HUES48 (cell line): ENCODE measurements around the gene TFEB.

ENCODE experiments used
- H3K27ac ChIP-seq: one replicate; pipeline ENCODE4 v1.7.0; 2013; ENCODE audit warnings: low read depth, low read length, inconsistent platforms
- H3K27me3 ChIP-seq: 2 replicates; pipeline ENCODE4 v1.6.1; 2013; ENCODE audit warnings: mild to moderate bottlenecking, low read length; ENCODE audit not compliant: control insufficient read depth, insufficient read depth
- H3K36me3 ChIP-seq: 2 replicates; pipeline ENCODE4 v1.6.1; 2013; ENCODE audit warnings: low read length; ENCODE audit not compliant: control insufficient read depth, insufficient read depth
- H3K4me1 ChIP-seq: 2 replicates; pipeline ENCODE4 v1.6.1; 2013; ENCODE audit warnings: mild to moderate bottlenecking, low read length; ENCODE audit not compliant: control insufficient read depth, insufficient read depth
- H3K4me3 ChIP-seq: 2 replicates; pipeline ENCODE4 v1.5.1; 2013; ENCODE audit warnings: mild to moderate bottlenecking, low read depth, low read length
- H3K9ac ChIP-seq: 2 replicates; pipeline ENCODE4 v1.6.1; 2013; ENCODE audit warnings: mild to moderate bottlenecking, low read depth, low read length, moderate library complexity
- H3K9me3 ChIP-seq: 2 replicates; pipeline ENCODE4 v1.6.1; 2013; ENCODE audit warnings: low read length; ENCODE audit not compliant: control insufficient read depth, insufficient read depth

Gene TFEB

GRCh38 chr6:41747256-41748101 lies 12.1 kb upstream of the TFEB start, which contains the start of gene PGC:
Gene PGC, minus strand, starts transcription at chr6:41747397. Its CDS starts 63 bp downstream, at chr6:41747334.
- H3K27me3 ChIP-seq: no peaks in the 10 kb centered on the region

DNA sequence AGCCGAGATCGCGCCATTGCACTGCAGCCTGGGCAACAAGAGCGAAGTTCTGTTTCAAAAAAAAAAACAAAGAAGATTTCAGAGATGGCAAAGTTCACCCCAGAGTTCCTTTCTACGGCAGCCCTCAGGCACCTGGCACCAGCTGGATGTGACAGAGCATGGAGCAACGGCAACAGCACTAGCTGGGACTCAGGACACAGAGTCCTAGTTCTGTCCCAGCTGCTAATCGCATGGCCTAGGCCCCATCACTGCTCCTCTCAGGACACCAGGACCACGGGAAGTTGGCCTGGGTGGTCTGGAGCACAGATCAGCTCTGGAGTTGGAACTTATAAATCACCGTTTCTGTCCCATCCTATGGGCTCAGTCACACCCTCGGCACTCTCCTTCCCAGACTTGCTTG lies 10.7 kb upstream of the TFEB start:
- Histone ChIP-seq H3K9me3 (no peaks in the 10 kb centered on the region), H3K27me3 (no peaks in the 10 kb centered on the region), H3K36me3 (no peaks in the 10 kb centered on the region), H3K27ac (no peak overlapping the region), H3K4me1 (no peaks in the 10 kb centered on the region), H3K9ac (no peak overlapping the region), H3K4me3 (no peak overlapping the region)

More at GRCh38 chr6:41747256-41748101, 12.1 kb upstream of the TFEB start, which contains the start of gene PGC:
- no peak within 1 kb of the TSS for H3K27ac ChIP-seq
- no peak within 1 kb of the TSS for H3K9ac ChIP-seq
- no peaks in the 10 kb centered on the region for H3K9me3 ChIP-seq
- no peak within 1 kb of the TSS for H3K4me3 ChIP-seq
- no peaks in the 10 kb centered on the region for H3K4me1 ChIP-seq
- no peaks in the 10 kb centered on the region for H3K36me3 ChIP-seq

- no peaks in the 10 kb centered on the region for H3K4me1 ChIP-seq
- H3K27ac ChIP-seq: no peak overlapping the region
- H3K4me3 ChIP-seq: no peak overlapping the region
- H3K27me3 ChIP-seq: no peaks in the 10 kb centered on the region
- H3K36me3 ChIP-seq: no peaks in the 10 kb centered on the region
- no peaks in the 10 kb centered on the region for H3K9me3 ChIP-seq
- no peak overlapping the region for H3K9ac ChIP-seq
Observed at GRCh38 chr6:41744236-41744787, 8.9 kb upstream of the TFEB start.

DNA sequence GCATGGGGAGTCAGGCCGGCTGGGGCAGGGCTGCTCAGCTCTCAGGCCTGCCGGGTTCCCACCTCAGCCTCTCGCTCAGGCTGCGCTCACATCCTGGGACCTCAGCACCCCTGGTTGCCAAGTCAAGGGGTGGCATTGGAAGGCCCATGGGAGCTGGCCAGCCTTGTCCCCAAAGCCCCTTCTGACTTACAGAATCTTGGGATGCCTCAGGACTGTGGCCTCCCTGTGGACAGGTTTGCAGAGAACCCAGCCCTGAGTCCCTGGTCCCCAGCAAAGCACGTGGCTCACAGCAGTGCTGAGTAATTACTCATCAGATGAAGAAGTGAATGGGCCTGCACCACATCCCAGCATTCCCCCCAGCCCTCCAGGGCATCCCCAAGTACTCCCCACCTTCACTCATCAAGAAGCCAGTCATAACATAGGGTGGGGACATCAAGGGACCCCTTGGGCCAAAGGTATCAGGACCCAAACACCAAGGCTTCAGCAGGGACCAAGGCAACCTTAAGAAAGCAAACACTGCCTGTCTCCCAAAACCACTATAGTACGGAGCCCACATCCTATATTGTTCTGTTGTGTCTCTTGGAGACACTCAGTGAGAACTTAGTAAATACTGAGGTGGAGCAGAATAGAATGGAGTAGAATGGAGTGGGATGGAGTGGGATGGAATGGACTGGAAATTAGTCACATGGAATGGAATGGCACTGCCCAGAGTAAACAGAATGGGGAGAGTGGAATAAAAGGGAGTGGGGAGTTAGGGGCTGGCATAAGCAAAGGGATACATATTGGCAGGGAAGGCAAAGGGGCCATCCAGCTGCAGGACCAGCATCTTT lies 8.2 kb upstream of the TFEB start:
- Histone ChIP-seq H3K9me3 (no peaks in the 10 kb centered on the region), H3K9ac (no peak overlapping the region), H3K4me3 (no peak overlapping the region), H3K27me3 (no peaks in the 10 kb centered on the region), H3K27ac (no peak overlapping the region), H3K36me3 (no peaks in the 10 kb centered on the region), H3K4me1 (no peaks in the 10 kb centered on the region)

GRCh38 chr6:41741625-41742490 lies 6.5 kb upstream of the TFEB start:
- H3K9ac ChIP-seq: no peak overlapping the region
- no peaks in the 10 kb centered on the region for H3K4me1 ChIP-seq
- no peaks in the 10 kb centered on the region for H3K9me3 ChIP-seq
- H3K27me3 ChIP-seq: no peaks in the 10 kb centered on the region
- H3K36me3 ChIP-seq: no peaks in the 10 kb centered on the region
- H3K4me3 ChIP-seq: no peak overlapping the region
- H3K27ac ChIP-seq: no peak overlapping the region

- Histone ChIP-seq H3K27me3 (no peaks in the 10 kb centered on the region), H3K4me1 (peaks cover 5% of the 10 kb centered on the region), H3K4me3 (no peak overlapping the region), H3K36me3 (no peaks in the 10 kb centered on the region), H3K27ac (no peak overlapping the region), H3K9ac (no peak overlapping the region), H3K9me3 (no peaks in the 10 kb centered on the region)
Observed at GRCh38 chr6:41740366-41741162, 5.2 kb upstream of the TFEB start.

DNA sequence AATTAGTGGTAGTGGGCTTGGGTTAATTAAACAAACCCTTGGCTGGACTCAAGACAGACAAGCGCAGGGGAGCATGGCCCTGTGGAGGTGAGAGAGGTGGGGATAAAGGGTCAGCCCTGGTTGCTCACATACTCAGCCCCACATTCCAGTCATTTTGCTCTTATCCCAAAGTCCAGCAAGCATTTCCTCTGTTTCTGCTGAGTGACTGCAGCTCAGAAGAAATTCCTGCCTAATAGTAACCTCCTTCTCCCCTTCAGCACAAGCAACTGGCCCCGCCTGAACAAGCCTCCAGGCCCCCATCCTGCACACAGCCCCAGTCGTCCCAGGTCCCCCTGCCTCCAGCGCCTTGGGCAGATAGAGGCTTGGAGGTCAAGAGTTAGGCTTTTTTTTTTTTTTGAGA lies 3.6 kb upstream of the TFEB start:
- Histone ChIP-seq H3K27me3 (no peaks in the 10 kb centered on the region; the same call in 1 of the 2 replicates), H3K4me1 (peaks cover 5% of the 10 kb centered on the region), H3K4me3 (no peak overlapping the region), H3K36me3 (no peaks in the 10 kb centered on the region), H3K9ac (no peak overlapping the region), H3K9me3 (no peaks in the 10 kb centered on the region), H3K27ac (no peak overlapping the region)

DNA sequence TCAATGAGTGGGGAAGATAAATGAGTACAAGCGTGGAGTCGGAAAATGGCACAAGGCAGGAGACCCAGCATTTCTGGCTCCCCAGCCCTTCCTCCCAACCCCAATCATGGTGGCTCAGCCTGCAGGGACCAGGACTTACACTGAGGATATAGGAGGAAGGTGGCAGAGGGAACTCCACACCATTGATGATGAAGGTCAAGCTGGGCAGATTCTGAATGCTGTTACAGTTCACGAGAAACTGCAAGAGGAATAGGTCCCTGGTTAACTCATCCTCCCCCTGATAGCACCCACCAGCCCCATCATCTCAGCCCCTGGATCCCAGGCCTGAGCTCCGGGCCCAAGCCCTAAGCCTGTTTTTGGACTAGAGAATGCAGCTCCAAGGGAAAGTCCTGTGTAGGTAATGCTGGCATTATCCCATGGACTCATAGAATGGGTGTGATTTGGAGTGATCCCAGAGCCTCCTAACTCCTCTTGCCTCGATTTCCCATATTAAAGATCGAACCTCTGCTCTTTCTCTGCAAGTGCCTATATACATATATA lies 2.3 kb upstream of the TFEB start:
- Histone ChIP-seq H3K36me3 (no peaks in the 10 kb centered on the region), H3K9ac (no peak overlapping the region), H3K4me3 (no peak overlapping the region), H3K9me3 (no peaks in the 10 kb centered on the region), H3K27me3 (no peaks in the 10 kb centered on the region; the same call in 1 of the 2 replicates), H3K27ac (no peak overlapping the region), H3K4me1 (peaks cover 15% of the 10 kb centered on the region)

GRCh38 chr6:41736800-41737555 lies 1.6 kb upstream of the TFEB start:
- Histone ChIP-seq H3K36me3 (no peaks in the 10 kb centered on the region), H3K27me3 (peaks cover 2% of the 10 kb centered on the region; the same call in 1 of the 2 replicates), H3K9me3 (no peaks in the 10 kb centered on the region), H3K4me3 (no peak overlapping the region), H3K27ac (no peak overlapping the region), H3K4me1 (peaks cover 18% of the 10 kb centered on the region), H3K9ac (no peak overlapping the region)
